Measurements from ENCODE around the gene TMPRSS7. TPM values are rescaled to one million over a fixed set of nuclear protein-coding genes. Genes with fewer than 3 reads are reported as not detected.
"Not testable (repeated sequence)": the region's sequence is repeated elsewhere in the genome, so short reads cannot be mapped to it uniquely, and the experiment has no call there.

Gene TMPRSS7
- total RNA-seq, 1 experiment from 2014 or later, result 0.12 TPM

DNA sequence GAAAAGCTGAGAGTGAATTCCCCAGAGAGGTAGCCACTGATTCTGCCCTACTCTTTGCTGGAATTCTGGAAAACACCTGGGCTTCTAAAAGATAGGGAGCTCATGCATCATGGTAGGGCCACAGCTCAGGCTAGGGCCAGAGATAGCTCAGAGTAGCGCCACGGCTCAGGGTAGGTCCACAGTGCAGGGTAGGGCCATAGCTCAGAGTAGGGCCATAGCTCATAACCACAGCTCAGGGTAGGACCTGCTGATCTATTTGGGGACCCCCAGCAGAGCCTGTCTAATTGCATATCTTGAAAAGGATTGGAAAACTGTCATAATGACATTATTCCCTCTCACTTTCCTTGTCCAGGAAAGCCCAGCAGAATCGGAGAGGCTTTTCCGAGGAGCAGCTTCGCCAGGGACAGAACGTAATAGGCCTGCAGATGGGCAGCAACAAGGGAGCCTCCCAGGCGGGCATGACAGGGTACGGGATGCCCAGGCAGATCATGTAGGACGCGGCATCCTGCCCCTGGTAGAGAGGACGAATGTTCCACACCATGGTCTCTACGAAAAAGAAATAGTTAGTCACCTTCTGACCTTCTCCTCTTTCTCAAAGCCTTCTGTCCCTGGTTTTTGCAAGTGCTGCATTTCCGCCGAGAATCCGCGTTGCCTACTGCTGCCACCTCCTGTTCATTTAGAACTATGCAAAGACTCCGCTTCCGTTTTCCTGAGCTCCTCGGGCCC is 21.3 kb upstream of the TMPRSS7 start:
- DNase-seq (ENCODE audit: low spot score), result peak; percentile 65

DNA sequence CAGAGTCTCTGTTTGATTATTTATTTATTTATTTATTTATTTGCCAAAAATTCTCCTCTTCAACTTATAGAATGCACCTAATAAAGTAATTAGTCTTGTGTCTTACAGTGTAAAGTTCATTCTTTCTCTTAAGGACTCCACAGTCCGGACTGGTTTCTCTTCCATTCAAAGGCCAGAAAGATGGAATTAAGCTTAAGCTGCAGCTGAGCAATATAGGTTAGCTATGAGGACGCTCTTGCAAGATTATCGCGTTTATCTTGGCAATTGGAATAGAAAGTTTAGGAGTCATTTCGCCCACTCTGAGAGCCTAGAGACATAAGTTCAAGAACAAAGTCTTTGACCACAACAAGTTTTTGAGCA is 20.8 kb upstream of the TMPRSS7 start:
- DNase-seq (ENCODE audit: low spot score), result no peak

- DNase-seq (ENCODE audit: low spot score), result no peak
These were observed 17.4 kb upstream of the TMPRSS7 start for GRCh38 chr3:112017091-112017490.

DNA sequence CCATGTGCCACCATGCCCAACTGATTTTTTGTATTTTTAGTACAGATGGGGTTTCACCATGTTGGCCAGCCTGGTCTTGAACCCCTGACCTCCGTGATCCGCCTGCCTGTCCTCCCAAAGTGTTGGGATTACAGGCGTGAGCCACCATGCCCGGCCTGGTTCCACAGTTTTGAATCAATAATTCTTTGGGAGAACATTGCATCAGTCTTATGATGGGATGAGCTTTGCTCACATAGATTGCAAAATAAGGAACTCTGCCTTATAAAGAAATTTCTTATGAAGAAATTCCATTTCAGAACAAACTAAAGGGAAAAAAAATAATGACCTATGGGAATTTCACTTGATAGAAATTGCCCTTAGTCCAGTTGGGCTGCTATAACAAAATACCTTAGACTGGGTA is 15.8 kb upstream of the TMPRSS7 start:
- DNase-seq (ENCODE audit: low spot score), result no peak

DNA sequence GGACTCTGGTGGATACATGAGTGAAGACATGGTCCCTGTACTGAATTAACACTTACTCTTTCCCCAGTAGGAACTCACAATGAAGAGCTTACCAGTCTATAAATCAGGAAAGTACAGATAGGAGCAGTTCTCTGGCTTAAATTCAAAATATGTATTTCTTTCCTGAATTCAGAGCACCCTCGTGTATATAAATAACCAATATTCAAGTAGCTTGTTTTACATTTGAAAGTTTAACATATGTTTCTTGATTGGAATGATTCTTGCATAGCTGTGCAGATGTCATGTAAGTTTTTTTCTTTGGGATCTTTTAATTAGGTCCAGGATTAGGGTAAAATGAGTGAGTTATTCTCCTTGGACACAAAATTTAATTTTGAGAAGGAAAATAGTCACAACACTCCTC is 14.8 kb upstream of the TMPRSS7 start:
- no peak for DNase-seq (ENCODE audit: low spot score)

DNA sequence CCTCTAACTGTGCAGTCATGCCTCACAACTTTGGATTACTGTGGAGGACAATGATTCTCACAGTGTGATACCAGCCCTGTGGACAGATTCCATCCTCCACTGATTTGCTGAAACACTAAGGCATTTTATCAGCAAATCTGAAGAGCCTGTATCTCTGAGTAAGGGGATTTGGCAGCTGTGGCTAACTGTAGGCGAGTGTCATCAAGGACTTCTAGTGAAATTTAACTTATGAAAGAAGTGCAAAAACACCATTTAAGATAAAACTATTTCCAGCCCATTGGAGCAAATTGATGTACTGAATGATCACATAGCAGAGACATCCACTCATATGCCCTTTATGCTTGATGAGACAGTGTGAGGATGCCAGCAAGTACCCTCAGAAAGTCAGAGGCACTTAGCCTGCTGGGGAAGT is 13.9 kb upstream of the TMPRSS7 start:
- no peak for DNase-seq (ENCODE audit: low spot score)

GRCh38 chr3:112027142-112027541 is 7.4 kb upstream of the TMPRSS7 start:
- no peak for DNase-seq (ENCODE audit: low spot score)

- DNase-seq (ENCODE audit: low spot score), result no peak
These were observed 6.7 kb upstream of the TMPRSS7 start for GRCh38 chr3:112027826-112028225.

DNA sequence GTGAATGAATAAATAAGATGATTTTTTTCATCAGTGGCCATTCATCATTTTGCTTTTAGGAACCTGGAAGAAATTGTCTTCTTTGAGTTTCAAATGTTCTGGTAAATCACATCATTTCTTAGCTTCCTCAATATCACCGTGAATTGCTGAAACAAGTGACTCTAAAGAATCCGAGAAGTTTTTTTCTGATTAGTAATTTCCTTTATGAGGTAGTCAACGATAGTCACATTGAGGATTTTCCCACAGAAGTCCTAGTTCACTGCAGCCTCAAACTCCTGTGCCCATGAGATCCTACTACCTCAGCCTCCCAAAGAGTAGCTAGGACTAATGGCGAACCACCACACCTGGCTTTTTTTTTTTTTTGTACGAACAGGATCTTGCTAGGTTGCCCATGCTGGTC is 3.6 kb upstream of the TMPRSS7 start:
- DNase-seq (ENCODE audit: low spot score), result no peak

- DNase-seq (ENCODE audit: low spot score), result no peak
These were observed 2.3 kb upstream of the TMPRSS7 start for GRCh38 chr3:112032098-112032731.

DNA sequence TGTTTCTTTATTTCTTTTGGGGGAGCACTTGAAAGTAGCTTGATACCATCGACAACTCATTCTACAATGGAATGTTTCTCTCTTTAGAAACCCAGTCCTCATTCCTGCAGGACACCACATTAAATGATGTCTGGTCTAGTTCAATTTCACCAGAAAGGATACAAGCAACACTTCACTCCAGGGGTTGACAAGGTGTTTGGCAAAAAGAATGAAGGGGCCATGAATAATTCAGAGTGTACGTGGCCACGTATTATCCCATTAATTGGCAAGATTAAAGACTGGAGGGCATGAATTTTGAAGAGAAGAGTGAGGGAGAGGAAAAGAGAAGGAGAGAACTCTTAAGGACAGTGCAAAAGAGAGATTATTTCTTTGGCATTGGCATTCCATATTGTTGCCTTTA is 705 bp downstream of the TMPRSS7 start:
- DNase-seq (ENCODE audit: low spot score), result no peak

DNA sequence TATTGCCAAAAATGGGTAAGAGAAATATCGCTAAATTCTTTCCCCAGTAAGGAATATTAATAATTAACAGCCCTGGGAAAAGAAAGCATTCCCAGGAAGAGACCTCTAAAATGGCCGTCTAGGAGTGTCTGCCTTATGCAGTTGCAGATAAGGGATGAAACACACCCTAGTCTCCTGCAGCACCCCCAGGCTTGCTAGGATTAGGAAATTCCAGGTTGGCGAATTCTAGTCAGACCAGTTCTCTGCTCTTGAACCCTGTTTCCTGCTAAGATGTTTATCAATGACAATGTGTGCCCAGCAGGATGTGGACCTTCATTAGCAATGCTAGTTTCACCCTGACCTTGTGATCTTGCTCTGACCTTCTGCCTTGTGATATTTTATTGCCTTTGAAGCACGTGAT is 2.7 kb downstream of the TMPRSS7 start:
- DNase-seq (ENCODE audit: low spot score), result not testable (repeated sequence)

GRCh38 chr3:112038863-112039262 is 4.3 kb downstream of the TMPRSS7 start:
- DNase-seq (ENCODE audit: low spot score), result no peak

DNA sequence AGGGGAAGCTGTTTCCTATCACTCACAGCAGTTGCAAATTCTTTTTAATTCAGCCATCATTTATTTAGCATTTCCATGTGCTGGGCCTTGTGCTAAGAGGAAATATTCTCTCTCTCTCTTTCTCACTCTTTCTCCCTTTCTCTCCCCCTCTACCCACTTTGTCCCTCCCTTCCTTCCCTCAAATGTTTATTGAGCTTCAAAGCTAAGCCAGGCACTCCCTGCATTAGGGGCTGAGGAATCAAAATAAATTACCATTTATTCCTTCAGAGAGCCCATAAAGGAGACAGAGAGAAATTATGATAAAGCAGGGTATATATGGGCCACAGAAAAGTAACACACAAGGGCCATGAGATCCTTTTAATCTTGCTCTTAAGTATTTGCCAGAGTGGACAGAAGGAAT is 6.8 kb downstream of the TMPRSS7 start:
- no peak for DNase-seq (ENCODE audit: low spot score)

DNA sequence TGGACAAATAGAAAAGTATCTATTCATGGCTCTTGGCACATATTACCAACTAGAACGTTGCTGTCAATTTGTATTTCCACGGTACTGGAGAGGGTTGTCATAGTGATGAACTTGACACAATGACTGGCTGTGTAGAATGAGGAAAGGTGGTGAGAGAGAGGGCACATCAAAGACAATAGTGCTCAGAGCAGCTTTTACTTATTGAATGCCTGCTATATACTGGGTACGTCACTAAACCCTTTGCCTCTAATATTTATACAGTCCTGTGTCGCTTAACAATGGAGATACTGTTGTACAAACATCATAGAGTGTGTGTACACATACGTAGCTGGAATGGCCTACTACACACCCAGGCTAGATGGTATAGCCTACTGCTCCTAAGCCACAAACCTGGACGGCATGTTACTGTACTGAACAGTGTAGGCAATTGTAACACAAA is 8.3 kb downstream of the TMPRSS7 start:
- DNase-seq (ENCODE audit: low spot score), result no peak

DNA sequence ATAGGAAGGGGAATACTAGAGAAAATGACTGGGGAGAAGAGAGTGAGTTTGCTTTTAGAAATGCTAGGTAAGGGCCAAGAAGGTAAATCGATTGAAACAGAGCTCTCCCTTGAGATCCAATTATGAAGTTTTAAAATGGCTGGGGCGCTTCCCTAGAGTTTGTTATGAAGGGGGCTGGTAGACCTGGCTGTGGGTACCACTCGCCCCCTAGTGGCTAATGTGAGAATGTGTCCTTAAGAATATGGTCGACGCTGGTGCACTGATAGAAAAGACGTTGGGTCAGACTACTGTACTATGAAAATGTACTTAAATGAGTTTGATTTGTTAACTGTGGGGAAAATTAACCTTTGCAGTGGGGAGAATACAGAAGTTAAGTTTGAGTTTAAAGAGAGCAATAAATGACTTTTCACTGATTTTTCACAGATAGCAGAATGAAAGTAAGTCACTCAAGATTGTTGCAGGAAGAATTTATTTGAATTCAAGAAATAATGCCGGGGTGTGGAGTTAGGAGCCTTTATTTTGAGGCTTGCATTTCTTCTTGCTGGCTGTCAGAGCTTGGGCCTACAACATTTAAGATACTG is 9.2 kb downstream of the TMPRSS7 start:
- DNase-seq (ENCODE audit: low spot score), result peak; percentile 75

GRCh38 chr3:112046599-112046998 is 12.1 kb downstream of the TMPRSS7 start:
- DNase-seq (ENCODE audit: low spot score), result no peak

DNA sequence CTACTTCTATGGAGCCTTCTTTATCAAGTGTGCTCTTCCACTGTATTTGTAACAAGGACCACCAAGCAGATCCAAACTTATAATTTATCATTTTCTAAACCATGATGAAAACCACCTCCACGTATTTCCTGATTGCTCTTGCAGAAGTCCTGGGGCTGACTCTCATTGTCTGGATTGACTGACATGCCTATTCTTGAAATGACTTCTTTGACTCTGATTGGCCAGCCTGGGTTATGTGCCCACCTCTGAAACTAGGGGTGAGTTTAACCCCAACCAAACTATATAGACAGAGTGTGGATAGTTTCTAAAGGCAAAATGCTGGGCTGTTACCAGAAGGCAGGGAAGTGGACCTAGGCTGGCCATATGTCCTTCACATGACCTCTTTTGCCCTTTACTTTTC is 12.7 kb downstream of the TMPRSS7 start:
- DNase-seq (ENCODE audit: low spot score), result no peak

DNA sequence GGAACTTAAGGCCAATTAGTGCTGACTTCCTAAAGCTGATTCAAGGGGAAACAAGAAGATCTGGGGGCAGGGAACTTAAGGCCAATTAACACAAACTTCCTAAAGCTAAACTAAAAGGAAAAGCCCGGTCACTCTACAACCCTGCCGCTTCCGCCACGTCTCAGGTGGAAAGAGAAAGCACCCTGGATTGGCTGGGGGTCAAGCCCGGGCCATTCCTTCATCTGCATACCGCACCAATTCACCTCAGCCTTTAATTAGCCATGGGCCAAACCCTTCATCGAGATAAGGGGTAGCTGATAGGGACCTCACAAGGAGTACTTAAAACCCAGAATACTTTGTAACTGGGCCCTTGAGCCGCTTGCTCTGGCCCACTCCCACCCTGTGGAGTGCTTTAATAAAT is 14.4 kb downstream of the TMPRSS7 start:
- no peak for DNase-seq (ENCODE audit: low spot score)

GRCh38 chr3:112053229-112053628 is 18.7 kb downstream of the TMPRSS7 start:
- DNase-seq (ENCODE audit: low spot score), result no peak

- DNase-seq (ENCODE audit: low spot score), result no peak
These were observed 22.0 kb downstream of the TMPRSS7 start for GRCh38 chr3:112056451-112056929.

DNA sequence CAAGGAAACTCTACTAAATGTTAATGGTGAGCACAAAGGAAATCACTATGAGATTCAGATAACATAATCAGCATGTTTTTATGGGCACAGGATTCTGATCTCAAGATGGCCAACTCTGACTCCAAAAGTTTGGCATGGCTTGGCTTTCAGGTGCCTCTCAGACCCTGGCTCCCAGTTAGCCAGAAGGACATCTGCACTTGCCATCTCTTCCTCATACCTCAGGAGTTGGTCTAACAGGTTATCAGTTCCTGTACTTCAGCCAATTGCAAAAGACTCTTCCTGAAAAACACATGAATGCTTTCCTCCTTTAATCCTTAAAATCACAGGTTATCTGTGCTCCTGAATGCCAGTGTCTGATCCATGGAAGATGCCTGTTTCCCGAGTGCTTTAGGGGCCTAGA is 25.0 kb downstream of the TMPRSS7 start:
- DNase-seq (ENCODE audit: low spot score), result no peak

DNA sequence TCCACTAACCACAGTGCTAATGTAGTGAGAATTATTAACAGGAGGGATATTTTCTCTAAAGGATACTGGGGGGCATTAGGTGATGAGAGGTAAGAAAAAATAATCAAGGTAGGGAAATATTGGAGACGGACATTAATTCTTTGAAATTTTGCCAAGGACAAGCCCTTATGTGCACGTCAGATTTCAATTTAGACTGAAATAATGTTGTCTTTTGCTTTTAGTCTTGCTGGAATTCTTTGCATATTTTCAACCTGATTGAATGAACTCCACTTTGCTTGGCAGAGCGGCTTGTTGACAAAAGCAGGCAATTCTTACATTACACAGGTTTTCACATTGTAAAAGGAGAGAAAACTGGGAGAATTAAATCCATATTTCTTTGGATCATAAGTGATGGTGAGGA is 26.6 kb downstream of the TMPRSS7 start:
- no peak for DNase-seq (ENCODE audit: low spot score)
